K562 (cell line): ENCODE measurements around the gene UQCR11. TPM values are rescaled to one million over a fixed set of nuclear protein-coding genes. Genes with fewer than 3 reads are reported as not detected.

Source experiments
- ARID2 ChIP-seq: fragments of 450-650 bp; IDR thresholded peaks from 2 replicates; pipeline ENCODE4 v1.6.1; 2017; ENCODE audit warnings: antibody characterized with exemption, mild to moderate bottlenecking
- CBX8 ChIP-seq: fragments of 200-600 bp; sonication (generic); IDR thresholded peaks from 2 replicates; pipeline ENCODE4 v1.6.1; 2012; ENCODE audit warnings: borderline replicate concordance, mixed run types, low read depth, mild to moderate bottlenecking, moderate library complexity, mixed read lengths, low read length, control low read depth, inconsistent platforms; ENCODE audit not compliant: poor library complexity, severe bottlenecking; ENCODE audit errors: extremely low read depth
- DPF2 ChIP-seq: fragments of 450-650 bp; IDR thresholded peaks from 2 replicates; pipeline ENCODE4 v1.6.1; 2016
- EP300 ChIP-seq: IDR thresholded peaks from 2 replicates; pipeline ENCODE4 v1.6.1; 2012; ENCODE audit warnings: low read length, improper control_type of control experiment
- GMEB1 ChIP-seq: fragments of 250-450 bp; sonication (Bioruptor Pico); IDR thresholded peaks from 2 replicates; pipeline ENCODE4 v1.4.0; 2020; ENCODE audit warnings: mild to moderate bottlenecking
- GTF3C2 ChIP-seq: IDR thresholded peaks from 3 replicates; pipeline ENCODE4 v1.6.1; 2011; ENCODE audit warnings: borderline replicate concordance, mild to moderate bottlenecking, moderate library complexity; ENCODE audit not compliant: insufficient read length; ENCODE audit errors: extremely low read depth
- KLF1 ChIP-seq: fragments of 450-650 bp; IDR thresholded peaks from 2 replicates; pipeline ENCODE4 v1.6.1; 2016; ENCODE audit warnings: missing genetic modification characterization, missing compliant biosample characterization
- LARP7 ChIP-seq: fragments of 450-650 bp; IDR thresholded peaks from 2 replicates; pipeline ENCODE4 v1.6.1; 2016
- PRDM10 ChIP-seq: fragments of 450-650 bp; IDR thresholded peaks from 2 replicates; pipeline ENCODE4 v1.6.1; 2018; ENCODE audit not compliant: partially characterized antibody
- SUPT5H ChIP-seq: fragments of 450-650 bp; IDR thresholded peaks from 2 replicates; pipeline ENCODE4 v1.6.1; 2016
- TFAP4 ChIP-seq: sonication (generic); formaldehyde crosslinking; IDR thresholded peaks from 2 replicates; pipeline ENCODE4 v1.8.0; 2022; ENCODE audit warnings: missing genetic modification reagents, mild to moderate bottlenecking, moderate library complexity, borderline replicate concordance
- YBX1 ChIP-seq: fragments of 450-650 bp; IDR thresholded peaks from 2 replicates; pipeline ENCODE4 v1.7.1; 2016; ENCODE audit warnings: mild to moderate bottlenecking
- ZBED1 ChIP-seq: IDR thresholded peaks from 2 replicates; pipeline ENCODE4 v1.6.1; 2014
- ZFP1 ChIP-seq: fragments of 450-650 bp; formaldehyde crosslinking; IDR thresholded peaks from 2 replicates; pipeline ENCODE4 v1.4.0; 2020; ENCODE audit warnings: mild to moderate bottlenecking, mixed read lengths
- ZFX ChIP-seq: sonication (generic); formaldehyde crosslinking; IDR thresholded peaks from 2 replicates; pipeline ENCODE4 v1.8.0; 2022; ENCODE audit warnings: mild to moderate bottlenecking, missing genetic modification reagents, moderate library complexity
- ZNF551 ChIP-seq: fragments of 250-450 bp; sonication (Bioruptor Pico); IDR thresholded peaks from 2 replicates; pipeline ENCODE4 v1.5.0; 2021; ENCODE audit warnings: mild to moderate bottlenecking, moderate library complexity
- ZNF740 ChIP-seq, 3 experiments: fragments of 200-800 bp in 1 of 3; sonication (Bioruptor generic) in 1 of 3; sonication (generic) in 1 of 3; formaldehyde crosslinking in 1 of 3; IDR thresholded peaks; 2 replicates each; pipeline versions ENCODE4 v1.6.1 to v1.8.0; 2016 to 2022; ENCODE audit warnings: mild to moderate bottlenecking in 2 of 3, missing compliant biosample characterization in 2 of 3, missing genetic modification characterization in 2 of 3, missing genetic modification reagents in 1 of 3
- polyA plus RNA-seq, 8 experiments: library from polyadenylated mRNA; depleted of rRNA in 4 of 8; stranded (reverse) in 5 of 8; unstranded in 3 of 8; fragments of >200 nt; fragmentation: Nextera tagmentation in 2 of 8; fragmentation: Illumina TruSeq in 1 of 8; extraction: Ambion mirVana in 2 of 8; extraction: Trizol in 1 of 8; gene quantifications; 2 replicates each; pipeline versions ENCODE4 v1.2.1 to v1.2.3, GENCODE V29; 2011 to 2014; ENCODE audit warnings: inconsistent platforms in 1 of 8, missing spikeins in 1 of 8
- total RNA-seq, 7 experiments: library from RNA; depleted of rRNA in 6 of 7; stranded (reverse); fragments of >200 nt in 6 of 7; fragmentation: Illumina TruSeq in 2 of 7; extraction: Trizol in 2 of 7; gene quantifications; 2 replicates each; pipeline versions ENCODE4 v1.2.1 to v1.2.3, GENCODE V29; 2011 to 2021; ENCODE audit warnings: low replicate concordance in 1 of 7

The UQCR11 gene
- total and polyA plus RNA-seq, 9 of the 15 experiments (the other 6 are each of a cell fraction or from before 2014, with no cell fraction given): 57.6 to 394 (median 259) TPM

- TF ChIP-seq ZNF551 (CRISPR knock-in tag) (no peak), TFAP4 (peak; percentile 34; the same call in 1 of the 2 replicates), ZFP1 (no peak), ZNF740 (CRISPR knock-in tag; IDR thresholded peaks at IDR 0.05) (peak; percentile 68), ZNF740 (tag; IDR thresholded peaks at IDR 0.05) (peak in 1 of 2 experiments; percentile 83; a peak in 2 of 4 replicates), DPF2 (no peak), ARID2 (no peak), KLF1 (no peak), CBX8 (no peak), YBX1 (no peak), EP300 (no peak), ZBED1 (no peak), SUPT5H (no peak), GTF3C2 (no peak), LARP7 (no peak), PRDM10 (peak; percentile 30), ZFX (peak; percentile 36), GMEB1 (no peak)
Measured at GRCh38 chr19:1651568-1652291, 46.5 kb upstream of the UQCR11 start (continued).
